OCI-LY1 (cell line): ENCODE data around the gene MPHOSPH9.
A peak's percentile ranks its signal among the peaks of the same experiment; 100 is the strongest.

Experiments
- H2AFZ ChIP-seq: fragments of 200-600 bp; sonication (generic), shearing (Covaris generic); 2 replicates; pipeline ENCODE4 v1.6.0; 2014; ENCODE audit warnings: antibody characterized with exemption, mild to moderate bottlenecking, low read length
- H3F3A ChIP-seq: fragments of 200-600 bp; sonication (generic), shearing (Covaris generic); 2 replicates; pipeline ENCODE4 v1.6.0; 2014; ENCODE audit warnings: mild to moderate bottlenecking, antibody characterized with exemption, low read length, moderate library complexity; ENCODE audit not compliant: insufficient read depth
- H3K27ac ChIP-seq: fragments of 200-600 bp; sonication (generic); 2 replicates; pipeline ENCODE4 v1.5.1; 2014; ENCODE audit warnings: low read length, mixed run types, mild to moderate bottlenecking, low read depth; ENCODE audit not compliant: poor library complexity, severe bottlenecking
- H3K27me3 ChIP-seq: fragments of 200-600 bp; sonication (generic); 2 replicates; pipeline ENCODE4 v1.6.0; 2014; ENCODE audit warnings: antibody characterized with exemption, mild to moderate bottlenecking, low read length, moderate library complexity; ENCODE audit not compliant: insufficient read depth
- H3K36me3 ChIP-seq: fragments of 200-600 bp; sonication (generic); 2 replicates; pipeline ENCODE4 v1.6.1; 2014; ENCODE audit warnings: mild to moderate bottlenecking, antibody characterized with exemption, low read length, moderate library complexity, mixed read lengths; ENCODE audit not compliant: insufficient read depth
- H3K4me1 ChIP-seq: fragments of 200-600 bp; sonication (generic); 2 replicates; pipeline ENCODE4 v1.5.1; 2014; ENCODE audit warnings: mild to moderate bottlenecking, low read length, moderate library complexity; ENCODE audit not compliant: insufficient read depth, severe bottlenecking
- H3K4me2 ChIP-seq: fragments of 200-600 bp; sonication (generic), shearing (Covaris generic); 2 replicates; pipeline ENCODE4 v1.6.1; 2014; ENCODE audit warnings: low read length
- H3K4me3 ChIP-seq: fragments of 200-600 bp; sonication (generic); 2 replicates; pipeline ENCODE4 v1.5.1; 2014; ENCODE audit warnings: low read length, low read depth, mild to moderate bottlenecking, mixed read lengths; ENCODE audit not compliant: poor library complexity, severe bottlenecking
- H3K79me2 ChIP-seq: fragments of 200-600 bp; shearing (Covaris generic); 2 replicates; pipeline ENCODE4 v1.6.1; 2016; ENCODE audit warnings: mixed run types, low read length, mixed read lengths; ENCODE audit not compliant: insufficient read depth
- H3K9ac ChIP-seq: fragments of 200-600 bp; sonication (generic), shearing (Covaris generic); 2 replicates; pipeline ENCODE4 v1.6.1; 2014; ENCODE audit warnings: mild to moderate bottlenecking, low read length, mixed read lengths
- H3K9me2 ChIP-seq: fragments of 200-600 bp; sonication (generic), shearing (Covaris generic); 2 replicates; pipeline ENCODE4 v1.6.1; 2014; ENCODE audit warnings: low read depth, mild to moderate bottlenecking, low read length, mixed read lengths
- H3K9me3 ChIP-seq: fragments of 200-600 bp; shearing (Covaris generic); 2 replicates; pipeline ENCODE4 v1.6.1; 2014; ENCODE audit warnings: low read length, mixed read lengths
- H4K20me1 ChIP-seq: fragments of 200-600 bp; sonication (generic), shearing (Covaris generic); 2 replicates; pipeline ENCODE4 v1.6.0; 2016; ENCODE audit warnings: mild to moderate bottlenecking, low read length; ENCODE audit not compliant: insufficient read depth
- EZH2 ChIP-seq: fragments of 200-600 bp; sonication (generic), shearing (Covaris generic); IDR thresholded peaks from 2 replicates; pipeline ENCODE4 v1.8.0; 2017; ENCODE audit warnings: borderline replicate concordance, mixed run types, mild to moderate bottlenecking, antibody characterized with exemption, low read length, moderate library complexity, mixed read lengths
- TF ChIP-seq, protein P1 (sequence below): fragments of 200-600 bp; sonication (generic), shearing (Covaris generic); IDR thresholded peaks from 2 replicates; pipeline ENCODE4 v1.5.1; 2017; ENCODE audit warnings: mild to moderate bottlenecking, antibody characterized with exemption, low read length, moderate library complexity, mixed read lengths

Gene MPHOSPH9

DNA sequence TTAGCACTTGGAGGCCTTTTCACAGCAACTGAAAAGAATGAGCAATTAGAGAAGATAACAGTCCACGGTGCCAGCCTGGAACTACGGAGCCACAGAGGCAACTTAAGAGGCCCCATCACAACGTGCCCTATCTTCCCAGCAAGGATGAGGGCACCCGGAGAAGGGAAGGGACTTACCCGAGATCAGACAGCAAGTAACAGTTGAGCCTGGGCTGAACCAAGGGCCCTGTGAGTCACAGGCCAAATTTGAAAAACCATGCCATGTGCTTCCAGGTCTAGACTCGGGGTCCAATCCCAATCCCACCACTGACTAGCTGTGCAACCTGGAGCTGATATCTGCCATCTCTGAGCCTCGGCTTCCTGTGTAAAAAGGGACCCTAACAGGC lies 124.3 kb downstream of the MPHOSPH9 start:
- peaks cover 61% of the 10 kb centered on the region; the same call in 1 of the 2 replicates for H3K36me3 ChIP-seq
- no peaks in the 10 kb centered on the region for H4K20me1 ChIP-seq
- no peak for TF ChIP-seq EZH2
- TF ChIP-seq, protein P1, sequence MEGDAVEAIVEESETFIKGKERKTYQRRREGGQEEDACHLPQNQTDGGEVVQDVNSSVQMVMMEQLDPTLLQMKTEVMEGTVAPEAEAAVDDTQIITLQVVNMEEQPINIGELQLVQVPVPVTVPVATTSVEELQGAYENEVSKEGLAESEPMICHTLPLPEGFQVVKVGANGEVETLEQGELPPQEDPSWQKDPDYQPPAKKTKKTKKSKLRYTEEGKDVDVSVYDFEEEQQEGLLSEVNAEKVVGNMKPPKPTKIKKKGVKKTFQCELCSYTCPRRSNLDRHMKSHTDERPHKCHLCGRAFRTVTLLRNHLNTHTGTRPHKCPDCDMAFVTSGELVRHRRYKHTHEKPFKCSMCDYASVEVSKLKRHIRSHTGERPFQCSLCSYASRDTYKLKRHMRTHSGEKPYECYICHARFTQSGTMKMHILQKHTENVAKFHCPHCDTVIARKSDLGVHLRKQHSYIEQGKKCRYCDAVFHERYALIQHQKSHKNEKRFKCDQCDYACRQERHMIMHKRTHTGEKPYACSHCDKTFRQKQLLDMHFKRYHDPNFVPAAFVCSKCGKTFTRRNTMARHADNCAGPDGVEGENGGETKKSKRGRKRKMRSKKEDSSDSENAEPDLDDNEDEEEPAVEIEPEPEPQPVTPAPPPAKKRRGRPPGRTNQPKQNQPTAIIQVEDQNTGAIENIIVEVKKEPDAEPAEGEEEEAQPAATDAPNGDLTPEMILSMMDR = no peak
- no peak overlapping the region for H3K4me2 ChIP-seq
- peaks cover 60% of the 10 kb centered on the region for H3K4me1 ChIP-seq
- no peaks in the 10 kb centered on the region for H3K9me3 ChIP-seq
- no peaks in the 10 kb centered on the region for H3K27me3 ChIP-seq
- H3F3A ChIP-seq = no peaks in the 10 kb centered on the region
- no peak overlapping the region; the same call in 1 of the 2 replicates for H3K9ac ChIP-seq
- peak overlapping the region; percentile 65 for H3K27ac ChIP-seq
- H2AFZ ChIP-seq = no peak overlapping the region
- H3K9me2 ChIP-seq = no peaks in the 10 kb centered on the region
- H3K4me3 ChIP-seq = no peak overlapping the region
- peaks cover 22% of the 10 kb centered on the region for H3K79me2 ChIP-seq

DNA sequence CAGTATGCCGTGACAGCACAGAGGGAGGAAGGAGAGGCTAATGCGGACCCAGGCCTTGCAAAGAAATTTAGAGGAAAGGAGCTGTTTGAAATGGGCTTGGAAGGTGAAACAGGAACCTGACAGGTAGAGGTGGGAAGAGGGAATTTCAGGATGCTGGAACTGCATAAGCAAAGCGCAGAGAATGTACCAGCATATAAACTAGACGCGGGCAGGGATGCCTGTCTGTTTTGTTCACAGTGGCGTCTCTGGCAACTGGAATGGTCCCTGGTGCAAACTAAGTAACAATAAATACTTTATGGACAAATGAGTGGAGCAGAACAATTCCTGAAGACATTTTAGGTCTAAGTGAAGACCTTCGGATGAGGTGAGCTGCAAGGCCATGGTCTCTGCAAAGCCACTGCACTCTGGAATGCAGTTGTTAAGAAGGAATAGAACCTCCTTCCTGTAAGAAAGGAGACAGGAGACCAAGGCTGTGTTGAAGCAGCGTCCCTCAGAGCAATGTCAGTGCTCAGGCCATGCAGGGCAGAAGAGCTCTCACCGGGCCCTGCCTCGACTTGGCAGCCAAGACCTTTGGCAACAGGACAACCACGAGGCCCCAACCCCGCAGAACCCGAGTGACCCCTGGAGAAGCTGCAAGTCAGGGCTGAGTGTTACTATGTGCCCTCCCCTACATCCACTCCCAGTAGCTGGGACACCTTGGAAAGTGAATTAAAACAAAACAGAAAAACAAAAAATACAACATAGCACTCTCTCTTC lies 124.8 kb downstream of the MPHOSPH9 start:
- peaks cover 59% of the 10 kb centered on the region for H3K4me1 ChIP-seq

DNA sequence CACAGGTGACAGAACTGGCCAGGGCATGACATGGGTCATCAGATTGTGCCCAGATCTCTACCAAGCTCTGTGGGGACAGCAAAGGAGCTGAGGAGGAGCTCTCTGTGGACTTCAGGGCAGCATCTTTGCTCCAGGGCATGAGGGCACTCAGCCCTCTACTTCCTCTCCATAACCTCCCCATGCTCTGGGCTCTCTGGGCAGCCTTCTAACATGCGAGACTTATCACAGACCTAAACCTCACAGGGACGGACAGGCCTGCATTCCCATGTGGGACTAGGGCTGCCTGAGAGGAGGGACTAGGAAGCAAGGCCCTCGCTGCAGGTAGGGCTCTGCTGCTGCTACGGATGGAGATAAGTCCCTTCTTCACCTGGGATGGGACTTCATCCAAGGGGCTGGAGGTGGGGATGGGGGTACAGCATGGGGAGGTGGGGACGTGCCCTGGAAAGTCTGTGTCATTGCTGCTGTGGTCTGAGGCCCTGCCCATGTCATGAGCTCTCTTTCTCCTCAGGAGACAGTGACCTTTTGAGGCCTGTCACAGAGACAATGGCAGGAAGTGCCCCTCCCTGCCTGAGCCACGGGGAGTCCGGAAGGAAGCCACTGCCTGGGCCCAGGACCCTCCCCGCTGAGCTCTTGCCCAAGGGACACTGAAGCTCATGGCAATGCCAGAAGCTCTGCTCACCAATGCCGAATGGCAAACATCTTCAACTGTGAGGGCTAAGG lies 126.1 kb downstream of the MPHOSPH9 start:
- Histone ChIP-seq H3K4me3 (no peak overlapping the region), H3K4me1 (peaks cover 59% of the 10 kb centered on the region), H3K36me3 (peaks cover 73% of the 10 kb centered on the region; the same call in 1 of the 2 replicates), H3K9ac (peak overlapping the region; percentile 8; the same call in 1 of the 2 replicates), H3K9me2 (no peaks in the 10 kb centered on the region), H3K27me3 (no peaks in the 10 kb centered on the region), H3K9me3 (no peaks in the 10 kb centered on the region), H4K20me1 (no peaks in the 10 kb centered on the region), H3K4me2 (peak overlapping the region; percentile 14; the same call in 1 of the 2 replicates), H2AFZ (no peak overlapping the region), H3K79me2 (peaks cover 5% of the 10 kb centered on the region), H3F3A (no peaks in the 10 kb centered on the region), H3K27ac (peak overlapping the region; percentile 65)
- TF ChIP-seq, protein P1 = no peak
- no peak for TF ChIP-seq EZH2

More for the DNA sequence above, 124.8 kb downstream of the MPHOSPH9 start:
- H3K4me3 ChIP-seq = no peak overlapping the region
- TF ChIP-seq EZH2 = no peak
- TF ChIP-seq, protein P1 = no peak
- H3K9me2 ChIP-seq = no peaks in the 10 kb centered on the region
- no peak overlapping the region for H2AFZ ChIP-seq
- peak overlapping the region; percentile 65 for H3K27ac ChIP-seq
- H3K4me2 ChIP-seq = no peak overlapping the region; the same call in 1 of the 2 replicates
- H3K79me2 ChIP-seq = peaks cover 16% of the 10 kb centered on the region
- no peaks in the 10 kb centered on the region for H4K20me1 ChIP-seq
- H3F3A ChIP-seq = no peaks in the 10 kb centered on the region
- H3K36me3 ChIP-seq = peaks cover 65% of the 10 kb centered on the region; the same call in 1 of the 2 replicates
- H3K9me3 ChIP-seq = no peaks in the 10 kb centered on the region
- H3K9ac ChIP-seq = no peak overlapping the region; the same call in 1 of the 2 replicates
- H3K27me3 ChIP-seq = no peaks in the 10 kb centered on the region
